H9 (cell line): ENCODE data around the gene MRPS15. TPM values are rescaled to one million over a fixed set of nuclear protein-coding genes. Genes with fewer than 3 reads are reported as not detected.

Experiments used
- DNase-seq: peaks from one replicate; pipeline ENCODE4 v3.0.0-alpha.2; 2017
- H2AFZ ChIP-seq: one replicate; pipeline ENCODE4 v1.6.1; 2013; ENCODE audit warnings: mild to moderate bottlenecking, low read length, control low read depth, moderate library complexity
- H2AK5ac ChIP-seq: 2 replicates; pipeline ENCODE4 v1.6.1; 2013; ENCODE audit warnings: low read length, control low read depth, mixed read lengths; ENCODE audit not compliant: insufficient read length
- H2BK120ac ChIP-seq: one replicate; pipeline ENCODE4 v1.6.1; 2013; ENCODE audit warnings: low read depth, mild to moderate bottlenecking, low read length, control low read depth, inconsistent platforms; ENCODE audit not compliant: poor library complexity, severe bottlenecking
- H2BK12ac ChIP-seq: 2 replicates; pipeline ENCODE4 v1.6.1; 2013; ENCODE audit warnings: low read length, control low read depth, mixed read lengths, low read depth; ENCODE audit not compliant: insufficient read length
- H2BK15ac ChIP-seq: 2 replicates; pipeline ENCODE4 v1.6.1; 2013; ENCODE audit warnings: low read depth, low read length, control low read depth
- H2BK20ac ChIP-seq: one replicate; pipeline ENCODE4 v1.6.1; 2013; ENCODE audit warnings: low read depth, mild to moderate bottlenecking, low read length, control low read depth, inconsistent platforms; ENCODE audit not compliant: poor library complexity, severe bottlenecking
- H2BK5ac ChIP-seq: 2 replicates; pipeline ENCODE4 v1.6.1; 2013; ENCODE audit warnings: low read length, control low read depth, mixed read lengths; ENCODE audit not compliant: insufficient read length
- H3K14ac ChIP-seq: 2 replicates; pipeline ENCODE4 v1.6.1; 2013; ENCODE audit warnings: low read length, control low read depth; ENCODE audit not compliant: insufficient read depth
- H3K18ac ChIP-seq: 2 replicates; pipeline ENCODE4 v1.6.1; 2013; ENCODE audit warnings: low read depth, mild to moderate bottlenecking, mixed read lengths, low read length, control low read depth; ENCODE audit not compliant: insufficient read length
- H3K23ac ChIP-seq: 2 replicates; pipeline ENCODE4 v1.6.1; 2013; ENCODE audit warnings: low read length, control low read depth, mixed read lengths, low read depth; ENCODE audit not compliant: insufficient read length
- H3K23me2 ChIP-seq: 2 replicates; pipeline ENCODE4 v1.6.1; 2013; ENCODE audit warnings: low read depth, mild to moderate bottlenecking, mixed read lengths, low read length, control low read depth; ENCODE audit not compliant: insufficient read length, poor library complexity, severe bottlenecking
- H3K27ac ChIP-seq: 2 replicates; pipeline ENCODE4 v1.5.1; 2013; ENCODE audit warnings: low read length, control low read depth, mixed read lengths, low read depth; ENCODE audit not compliant: insufficient read length
- H3K27me3 ChIP-seq: 2 replicates; pipeline ENCODE4 v1.6.1; 2013; ENCODE audit warnings: low read length, control low read depth, inconsistent platforms; ENCODE audit not compliant: insufficient read depth
- H3K4ac ChIP-seq: 2 replicates; pipeline ENCODE4 v1.6.1; 2013; ENCODE audit warnings: low read depth, mild to moderate bottlenecking, control low read depth, inconsistent platforms, low read length, moderate library complexity
- H3K4me1 ChIP-seq: 2 replicates; pipeline ENCODE4 v1.6.1; 2013; ENCODE audit warnings: low read length, control low read depth, inconsistent platforms; ENCODE audit not compliant: insufficient read depth
- H3K4me2 ChIP-seq: 2 replicates; pipeline ENCODE4 v1.6.1; 2013; ENCODE audit warnings: low read length, control low read depth, mixed read lengths; ENCODE audit not compliant: insufficient read length, insufficient read depth
- H3K56ac ChIP-seq: 2 replicates; pipeline ENCODE4 v1.6.1; 2013; ENCODE audit warnings: low read depth, mild to moderate bottlenecking, mixed read lengths, low read length, control low read depth; ENCODE audit not compliant: insufficient read length
- H3K79me1 ChIP-seq: 2 replicates; pipeline ENCODE4 v1.6.1; 2013; ENCODE audit warnings: low read depth, mild to moderate bottlenecking, moderate library complexity, low read length, control low read depth, inconsistent platforms; ENCODE audit not compliant: insufficient read depth, poor library complexity, severe bottlenecking
- H3K79me2 ChIP-seq: 2 replicates; pipeline ENCODE4 v1.6.1; 2013; ENCODE audit warnings: low read length, control low read depth, inconsistent platforms; ENCODE audit not compliant: insufficient read depth
- H3K9ac ChIP-seq: 2 replicates; pipeline ENCODE4 v1.6.1; 2013; ENCODE audit warnings: low read length, control low read depth, mixed read lengths; ENCODE audit not compliant: insufficient read length; ENCODE audit errors: extremely low read depth
- H3K9me3 ChIP-seq: one replicate; pipeline ENCODE4 v1.6.1; 2013; ENCODE audit warnings: low read depth, low read length, inconsistent platforms; ENCODE audit not compliant: control insufficient read depth
- H3T11ph ChIP-seq: one replicate; pipeline ENCODE4 v1.6.1; 2013; ENCODE audit warnings: mild to moderate bottlenecking, low read length, control low read depth, inconsistent platforms
- H4K20me1 ChIP-seq: one replicate; pipeline ENCODE4 v1.6.1; 2013; ENCODE audit not compliant: control insufficient read depth, insufficient read length, insufficient read depth
- H4K5ac ChIP-seq: 2 replicates; pipeline ENCODE4 v1.6.1; 2013; ENCODE audit warnings: low read depth, mild to moderate bottlenecking, mixed read lengths, low read length, control low read depth; ENCODE audit not compliant: insufficient read length
- H4K8ac ChIP-seq: replicated peaks from 2 replicates; pipeline ENCODE4 v1.6.1; 2013; ENCODE audit warnings: low read length, control low read depth, mixed read lengths, low read depth; ENCODE audit not compliant: insufficient read length
- H4K91ac ChIP-seq: 2 replicates; pipeline ENCODE4 v1.6.1; 2013; ENCODE audit warnings: low read depth, mild to moderate bottlenecking, moderate library complexity, mixed read lengths, low read length, control low read depth; ENCODE audit not compliant: insufficient read length
- H3K27ac Mint-ChIP-seq, 3 experiments: 2 replicates in 2 of 3; 3 replicates in 1 of 3; pipeline ENCODE4 v1.8.0; 2020 to 2021; ENCODE audit warnings: mixed read lengths in 3 of 3, mild to moderate bottlenecking in 1 of 3, moderate library complexity in 1 of 3
- H3K27me3 Mint-ChIP-seq: 2 replicates; pipeline ENCODE4 v1.8.0; 2021; ENCODE audit warnings: low read depth, mild to moderate bottlenecking, moderate library complexity, mixed read lengths
- H3K36me3 Mint-ChIP-seq, 3 experiments: 2 replicates in 2 of 3; 3 replicates in 1 of 3; pipeline ENCODE4 v1.8.0; 2020 to 2021; ENCODE audit warnings: low read depth in 3 of 3, mixed read lengths in 3 of 3; ENCODE audit not compliant: insufficient read depth in 1 of 3
- H3K4me1 Mint-ChIP-seq, 2 experiments: 2 replicates each; pipeline ENCODE4 v1.8.0; 2020; ENCODE audit warnings: mixed read lengths in 2 of 2
- H3K4me3 Mint-ChIP-seq, 2 experiments: 2 replicates in 1 of 2; 3 replicates in 1 of 2; pipeline ENCODE4 v1.8.0; 2020 to 2021; ENCODE audit warnings: mild to moderate bottlenecking in 2 of 2, mixed read lengths in 2 of 2, moderate library complexity in 1 of 2
- H3K9me3 Mint-ChIP-seq, 2 experiments: 2 replicates in 1 of 2; 3 replicates in 1 of 2; pipeline ENCODE4 v1.8.0; 2020; ENCODE audit warnings: mild to moderate bottlenecking in 2 of 2, mixed read lengths in 2 of 2, moderate library complexity in 1 of 2
- CTCF ChIP-seq: fragments of 200-600 bp; sonication (generic); conservative IDR thresholded peaks from 3 replicates; pipeline ENCODE4 v1.8.0; 2021; ENCODE audit warnings: antibody characterized with exemption, mild to moderate bottlenecking
- WGBS: extraction: QIAGEN DNeasy Blood & Tissue Kit; methylation state at CpG from one replicate; pipeline ENCODE4 v1.1.7; 2013; ENCODE audit warnings: missing lambda C conversion rate, low lambda C conversion rate, mixed read lengths; ENCODE audit not compliant: insufficient read length; ENCODE audit errors: extremely low coverage; 5-methylcytosine and 5-hydroxymethylcytosine counted together
- total RNA-seq: library from RNA; stranded (reverse); gene quantifications from 2 replicates; pipeline ENCODE4 v1.2.1, GENCODE V29; 2021

MRPS15 gene
- total RNA-seq, 1 experiment from 2014 or later: 111 TPM

GRCh38 chr1:36432616-36433015 lies 31.6 kb downstream of the MRPS15 start:
- H3K4me1 ChIP-seq: no peaks in the 10 kb centered on the region
- H2BK120ac ChIP-seq: no peak overlapping the region
- no peak overlapping the region for H2AFZ ChIP-seq
- no peak overlapping the region for H3T11ph ChIP-seq
- H3K4me1 Mint-ChIP-seq: no peaks in the 10 kb centered on the region
- H3K27ac ChIP-seq: no peak overlapping the region
- no peak overlapping the region for H2BK5ac ChIP-seq
- no peaks in the 10 kb centered on the region for H3K27me3 Mint-ChIP-seq
- H3K36me3 Mint-ChIP-seq: no peaks in the 10 kb centered on the region
- H3K23ac ChIP-seq: no peak overlapping the region
- DNase-seq: no peak
- no peaks in the 10 kb centered on the region for H3K23me2 ChIP-seq
- no peaks in the 10 kb centered on the region for H3K79me2 ChIP-seq
- H3K27me3 ChIP-seq: no peaks in the 10 kb centered on the region
- H3K9me3 Mint-ChIP-seq: no peaks in the 10 kb centered on the region
- no CpG with 5 or more reads among the region's 4 CpGs for WGBS
- no peak overlapping the region for H2AK5ac ChIP-seq
- no peak overlapping the region for H3K27ac Mint-ChIP-seq
- H4K91ac ChIP-seq: no peak overlapping the region
- no peak overlapping the region for H3K4me3 Mint-ChIP-seq
- no peak overlapping the region for H3K56ac ChIP-seq
- H3K9ac ChIP-seq: no peak overlapping the region
- H2BK15ac ChIP-seq: no peak overlapping the region
- no peaks in the 10 kb centered on the region for H4K20me1 ChIP-seq
- no peaks in the 10 kb centered on the region for H3K79me1 ChIP-seq
- no peak for TF ChIP-seq CTCF
- no peak overlapping the region for H3K4ac ChIP-seq
- no peak overlapping the region for H4K8ac ChIP-seq
- H3K9me3 ChIP-seq: no peaks in the 10 kb centered on the region
- no peak overlapping the region for H2BK20ac ChIP-seq
- H2BK12ac ChIP-seq: no peak overlapping the region
- no peak overlapping the region for H3K14ac ChIP-seq
- H4K5ac ChIP-seq: no peak overlapping the region
- no peak overlapping the region for H3K18ac ChIP-seq
- no peak overlapping the region for H3K4me2 ChIP-seq
